Measurements from ENCODE around the gene SCCPDH. TPM values are rescaled to one million over a fixed set of nuclear protein-coding genes. Genes with fewer than 3 reads are reported as not detected.

SCCPDH gene
- total and polyA plus RNA-seq, 2 donors (not counting 3 experiments of a cell fraction or from before 2014, with no cell fraction given): 24.4 to 37.5 TPM

DNA sequence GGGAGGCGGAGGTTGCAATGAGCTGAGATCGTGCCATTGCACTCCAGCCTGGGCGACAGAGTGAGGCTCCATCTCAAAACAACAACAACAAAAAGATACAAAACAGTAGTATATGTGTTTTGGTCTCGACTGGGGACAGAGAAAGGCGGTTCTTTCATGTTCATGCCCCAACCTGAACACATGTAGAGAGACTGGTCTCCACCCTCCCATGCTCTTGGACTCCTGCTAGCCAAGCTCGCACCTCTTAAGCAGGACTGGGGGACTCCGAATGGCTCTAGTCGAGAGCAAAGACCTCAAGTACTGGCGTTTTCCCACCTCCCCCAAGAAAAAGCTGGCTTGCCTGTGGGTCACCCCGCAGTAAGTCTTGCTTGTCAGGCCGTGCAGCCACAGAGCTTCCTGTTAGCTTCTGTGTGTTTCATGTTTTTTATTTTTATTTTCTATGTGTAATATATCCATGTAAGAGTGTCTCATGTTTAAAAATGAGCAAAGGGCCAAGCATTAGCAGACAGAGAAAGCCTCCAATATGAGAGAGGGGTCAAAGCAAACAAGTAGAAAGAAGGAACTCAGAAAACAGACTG, 91.6 kb downstream of the SCCPDH start:
- POLR2A ChIA-PET: no interaction called here
- no TSS peak for BruUV-seq (replicated peaks)

More for the DNA sequence above, 91.6 kb downstream of the SCCPDH start:
- H3K27ac ChIP-seq (ENCODE audit: insufficient read depth, low read depth, low read length): no peak overlapping the region
- H2AFZ ChIP-seq (ENCODE audit: low read depth, low read length): no peak overlapping the region
- H3K36me3 ChIP-seq (ENCODE audit: control insufficient read depth in 2 of 2, extremely low read depth in 1 of 2, insufficient read depth in 2 of 2, low read length in 2 of 2): no peaks in the 10 kb centered on the region
- H3K4me3 ChIP-seq (replicated peaks in 1 of 3; ENCODE audit: insufficient read depth in 1 of 3, low read depth in 1 of 3, low read length in 3 of 3): no peak overlapping the region
- H3K79me2 ChIP-seq (ENCODE audit: control insufficient read depth, insufficient read depth, low read length): no peaks in the 10 kb centered on the region
- peaks cover 1 to 2% of the 10 kb centered on the region in 2 experiments for H3K27me3 ChIP-seq (ENCODE audit: control insufficient read depth in 2 of 2, insufficient read depth in 2 of 2, low read length in 2 of 2)
- no peaks in the 10 kb centered on the region for H3K9me3 ChIP-seq (replicated peaks; ENCODE audit: control insufficient read depth, insufficient read depth, low read length)
- no peaks in the 10 kb centered on the region for H4K20me1 ChIP-seq (replicated peaks; ENCODE audit: control insufficient read depth, extremely low read depth, insufficient read depth, low read length)
- DNase-seq (ENCODE audit: low read depth, low spot score) (no peak), FAIRE-seq (no peak)
- no peak overlapping the region for H3K9ac ChIP-seq (replicated peaks; ENCODE audit: extremely low read depth, insufficient read depth, low read length)
- H3K9me1 ChIP-seq (replicated peaks; ENCODE audit: control insufficient read depth, extremely low read depth, insufficient read depth, low read length): no peaks in the 10 kb centered on the region
- dilution Hi-C loops (cut with MboI; ENCODE audit: extremely low pct_ligation_motif_present, low sequenced_read_pairs) (no loop called here), intact Hi-C loops (cut with micrococcal nuclease) (no loop called here)
- CTCF ChIA-PET: interaction anchor here (0.6 kb wide), 1 partner anchor 26 kb away, joined by 4 read pairs; no protein-coding TSS in a partner anchor
- H3K4me2 ChIP-seq (ENCODE audit: insufficient read depth, low read length): no peak overlapping the region
- no peaks in the 10 kb centered on the region for H3K4me1 ChIP-seq (ENCODE audit: control insufficient read depth, extremely low read depth, insufficient read depth, low read length)
- TF ChIP-seq, protein P1, sequence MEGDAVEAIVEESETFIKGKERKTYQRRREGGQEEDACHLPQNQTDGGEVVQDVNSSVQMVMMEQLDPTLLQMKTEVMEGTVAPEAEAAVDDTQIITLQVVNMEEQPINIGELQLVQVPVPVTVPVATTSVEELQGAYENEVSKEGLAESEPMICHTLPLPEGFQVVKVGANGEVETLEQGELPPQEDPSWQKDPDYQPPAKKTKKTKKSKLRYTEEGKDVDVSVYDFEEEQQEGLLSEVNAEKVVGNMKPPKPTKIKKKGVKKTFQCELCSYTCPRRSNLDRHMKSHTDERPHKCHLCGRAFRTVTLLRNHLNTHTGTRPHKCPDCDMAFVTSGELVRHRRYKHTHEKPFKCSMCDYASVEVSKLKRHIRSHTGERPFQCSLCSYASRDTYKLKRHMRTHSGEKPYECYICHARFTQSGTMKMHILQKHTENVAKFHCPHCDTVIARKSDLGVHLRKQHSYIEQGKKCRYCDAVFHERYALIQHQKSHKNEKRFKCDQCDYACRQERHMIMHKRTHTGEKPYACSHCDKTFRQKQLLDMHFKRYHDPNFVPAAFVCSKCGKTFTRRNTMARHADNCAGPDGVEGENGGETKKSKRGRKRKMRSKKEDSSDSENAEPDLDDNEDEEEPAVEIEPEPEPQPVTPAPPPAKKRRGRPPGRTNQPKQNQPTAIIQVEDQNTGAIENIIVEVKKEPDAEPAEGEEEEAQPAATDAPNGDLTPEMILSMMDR (IDR thresholded peaks at IDR 0.05; ENCODE audit: extremely low read depth in 1 of 2, insufficient read depth in 1 of 2, low read depth in 1 of 2, low read length in 2 of 2): no peak
- TF ChIP-seq FOS (IDR thresholded peaks at IDR 0.05; ENCODE audit: borderline replicate concordance, insufficient read depth, low read length) (no peak), EZH2 (IDR thresholded peaks at IDR 0.05; ENCODE audit: borderline replicate concordance, low read depth, low read length, severe bottlenecking) (no peak), MYC (IDR thresholded peaks at IDR 0.05; ENCODE audit: low read depth, low read length) (no peak), JUN (IDR thresholded peaks at IDR 0.05; ENCODE audit: borderline replicate concordance, insufficient read depth, insufficient read length, low read depth) (no peak), POLR2A (IDR thresholded peaks at IDR 0.05; ENCODE audit: low read depth, low read length) (no peak), POLR2AphosphoS5 (IDR thresholded peaks at IDR 0.05; ENCODE audit: insufficient read depth, low read depth, low read length) (no peak)
- TF ChIP-seq, protein P2, sequence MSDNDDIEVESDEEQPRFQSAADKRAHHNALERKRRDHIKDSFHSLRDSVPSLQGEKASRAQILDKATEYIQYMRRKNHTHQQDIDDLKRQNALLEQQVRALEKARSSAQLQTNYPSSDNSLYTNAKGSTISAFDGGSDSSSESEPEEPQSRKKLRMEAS (IDR thresholded peaks at IDR 0.05; ENCODE audit: insufficient read depth, insufficient read length): no peak

Small RNA genes lying within 50 kb of the gene (small RNA-seq; reads per million reads assigned to genes)
- gene AC113174.1 (ENCODE audit: insufficient read depth, insufficient read length, low read depth, low replicate concordance): not detected

Other genes starting within 250 kb of the SCCPDH start
- 27.6 and 32.1 TPM in 2 replicates for gene SMYD3, start 217.1 kb upstream of the SCCPDH start, total RNA-seq
- gene SMYD3, start 217.1 kb upstream of the SCCPDH start, polyA plus RNA-seq: 12.7 and 16.0 TPM in 2 replicates
- gene TFB2M, start 158.1 kb upstream of the SCCPDH start, total RNA-seq: 14.3 and 14.8 TPM in 2 replicates
- gene TFB2M, start 158.1 kb upstream of the SCCPDH start, polyA plus RNA-seq: 5.8 and 8.4 TPM in 2 replicates
- gene CNST, start 158.0 kb upstream of the SCCPDH start, total RNA-seq: 18.1 and 21.5 TPM in 2 replicates
- 4.4 and 6.3 TPM in 2 replicates for gene CNST, start 158.0 kb upstream of the SCCPDH start, polyA plus RNA-seq
- 30.7 and 32.1 TPM in 2 replicates for gene AHCTF1, start 207.5 kb downstream of the SCCPDH start, total RNA-seq
- 3.5 and 5.5 TPM in 2 replicates for gene AHCTF1, start 207.5 kb downstream of the SCCPDH start, polyA plus RNA-seq